ENCODE data around the gene MON1B. TPM values are rescaled to one million over a fixed set of nuclear protein-coding genes. Genes with fewer than 3 reads are reported as not detected.

MON1B gene
- total RNA-seq, 1 experiment from 2014 or later, result 67.1 TPM

- intact Hi-C loops (cut with micrococcal nuclease; ENCODE audit: unreplicated experiment), result loop anchor here (2.0 kb wide), 1 partner anchor 1567 kb away; the partner anchor contains the start of genes KARS1 and TERF2IP
- Mint-ChIP-seq H3K27ac (ENCODE audit: unreplicated experiment) (no peak overlapping the region), H3K9me3 (ENCODE audit: unreplicated experiment) (no peaks in the 10 kb centered on the region), H3K4me1 (ENCODE audit: low read depth, unreplicated experiment) (peaks cover 7% of the 10 kb centered on the region), H3K36me3 (ENCODE audit: insufficient read depth, unreplicated experiment) (peaks cover 6% of the 10 kb centered on the region), H3K27me3 (ENCODE audit: insufficient read depth, unreplicated experiment) (no peaks in the 10 kb centered on the region), H3K4me3 (ENCODE audit: unreplicated experiment) (peak overlapping the region; percentile 75)
- no peaks in the 10 kb centered on the region; the same call in 1 of the 2 replicates for H3K4me1 ChIP-seq
- BruUV-seq (replicated peaks), result no TSS peak
- H3K36me3 ChIP-seq (ENCODE audit: control insufficient read depth, insufficient read depth, low read length), result no peaks in the 10 kb centered on the region
- CTCF ChIA-PET, result no interaction called here
- TF ChIP-seq CTCF (IDR thresholded peaks at IDR 0.05; ENCODE audit: insufficient read depth in 1 of 2, low read depth in 1 of 2, low read length in 1 of 2, severe bottlenecking in 1 of 2, unreplicated experiment in 1 of 2), result no peak
- no peak overlapping the region for H3K4me3 ChIP-seq (ENCODE audit: low read depth, low read length)
- no peak for DNase-seq
- no peaks in the 10 kb centered on the region for H3K27me3 ChIP-seq (replicated peaks; ENCODE audit: control insufficient read depth, insufficient read depth, low read length)
- POLR2A ChIA-PET, result no interaction called here
- no peaks in the 10 kb centered on the region for H3K9me3 ChIP-seq
These were observed 22.6 kb downstream of the MON1B start for GRCh38 chr16:77213542-77214106.

- TF ChIP-seq CTCF (IDR thresholded peaks at IDR 0.05; ENCODE audit: insufficient read depth in 1 of 2, low read depth in 1 of 2, low read length in 1 of 2, severe bottlenecking in 1 of 2, unreplicated experiment in 1 of 2), result no peak
- no peaks in the 10 kb centered on the region for H3K9me3 Mint-ChIP-seq (ENCODE audit: unreplicated experiment)
- no peak overlapping the region for H3K4me3 Mint-ChIP-seq (ENCODE audit: unreplicated experiment)
- H3K27me3 Mint-ChIP-seq (ENCODE audit: insufficient read depth, unreplicated experiment), result no peaks in the 10 kb centered on the region
- H3K27me3 ChIP-seq (replicated peaks; ENCODE audit: control insufficient read depth, insufficient read depth, low read length), result no peaks in the 10 kb centered on the region
- H3K36me3 ChIP-seq (ENCODE audit: control insufficient read depth, insufficient read depth, low read length), result no peaks in the 10 kb centered on the region
- no peak overlapping the region for H3K4me3 ChIP-seq (ENCODE audit: low read depth, low read length)
- DNase-seq, result no peak
- H3K9me3 ChIP-seq, result no peaks in the 10 kb centered on the region
- POLR2A ChIA-PET, result no interaction called here
- intact Hi-C loops (cut with micrococcal nuclease; ENCODE audit: unreplicated experiment), result no loop called here
- H3K4me1 ChIP-seq, result no peaks in the 10 kb centered on the region; the same call in 1 of the 2 replicates
- peaks cover 7% of the 10 kb centered on the region for H3K4me1 Mint-ChIP-seq (ENCODE audit: low read depth, unreplicated experiment)
- H3K27ac Mint-ChIP-seq (ENCODE audit: unreplicated experiment), result no peak overlapping the region
- BruUV-seq (replicated peaks), result no TSS peak
- CTCF ChIA-PET, result no interaction called here
- H3K36me3 Mint-ChIP-seq (ENCODE audit: insufficient read depth, unreplicated experiment), result peaks cover 6% of the 10 kb centered on the region
These were observed 23.6 kb downstream of the MON1B start for GRCh38 chr16:77214411-77215138.

- intact Hi-C loops (cut with micrococcal nuclease; ENCODE audit: unreplicated experiment), result no loop called here
- Histone ChIP-seq H3K9me3 (no peaks in the 10 kb centered on the region), H3K27me3 (replicated peaks; ENCODE audit: control insufficient read depth, insufficient read depth, low read length) (no peaks in the 10 kb centered on the region), H3K4me1 (no peaks in the 10 kb centered on the region), H3K36me3 (ENCODE audit: control insufficient read depth, insufficient read depth, low read length) (no peaks in the 10 kb centered on the region), H3K4me3 (ENCODE audit: low read depth, low read length) (no peak overlapping the region)
- TF ChIP-seq CTCF (IDR thresholded peaks at IDR 0.05; ENCODE audit: insufficient read depth in 1 of 2, low read depth in 1 of 2, low read length in 1 of 2, severe bottlenecking in 1 of 2, unreplicated experiment in 1 of 2), result no peak
- no TSS peak for BruUV-seq (replicated peaks)
- Mint-ChIP-seq H3K4me1 (ENCODE audit: low read depth, unreplicated experiment) (no peaks in the 10 kb centered on the region), H3K27ac (ENCODE audit: unreplicated experiment) (no peak overlapping the region), H3K36me3 (ENCODE audit: insufficient read depth, unreplicated experiment) (no peaks in the 10 kb centered on the region), H3K4me3 (ENCODE audit: unreplicated experiment) (no peak overlapping the region), H3K27me3 (ENCODE audit: insufficient read depth, unreplicated experiment) (no peaks in the 10 kb centered on the region), H3K9me3 (ENCODE audit: unreplicated experiment) (no peaks in the 10 kb centered on the region)
- CTCF ChIA-PET, result no interaction called here
- POLR2A ChIA-PET, result no interaction called here
- no peak for DNase-seq
These were observed 28.4 kb downstream of the MON1B start for GRCh38 chr16:77219437-77219836.
